GM20000 (cell line): ENCODE results near the gene SVBP.

Experiments
- DNase-seq: peaks from one replicate; pipeline ENCODE4 v3.0.0; 2012; ENCODE audit warnings: low spot score
- CTCF ChIP-seq: IDR thresholded peaks from 2 replicates; pipeline ENCODE4 v1.5.1; 2012; ENCODE audit warnings: mild to moderate bottlenecking, control low read depth; ENCODE audit errors: extremely low read depth, missing control alignments

Gene SVBP

GRCh38 chr1:42825036-42825851, 8.0 kb upstream of the SVBP start:
- no peak for TF ChIP-seq CTCF
- no peak for DNase-seq

- no peak for DNase-seq
- no peak for TF ChIP-seq CTCF
Observed at GRCh38 chr1:42824481-42825035, 7.4 kb upstream of the SVBP start.

GRCh38 chr1:42822800-42823392, 5.7 kb upstream of the SVBP start:
- DNase-seq = no peak
- no peak for TF ChIP-seq CTCF

GRCh38 chr1:42821690-42822089, 4.5 kb upstream of the SVBP start:
- TF ChIP-seq CTCF = no peak
- no peak for DNase-seq

GRCh38 chr1:42820813-42821212, 3.6 kb upstream of the SVBP start:
- no peak for TF ChIP-seq CTCF
- no peak for DNase-seq

GRCh38 chr1:42817976-42818375, 779 bp upstream of the SVBP start:
- TF ChIP-seq CTCF = no peak
- no peak for DNase-seq

- DNase-seq = no peak
- TF ChIP-seq CTCF = no peak
Observed at GRCh38 chr1:42817440-42817767, 207 bp upstream of the SVBP start.
